Smooth muscle cell (in vitro differentiated cells): ENCODE data around the gene FXYD7. TPM values are rescaled to one million over a fixed set of nuclear protein-coding genes. Genes with fewer than 3 reads are reported as not detected.

Source experiments
- DNase-seq: peaks from one replicate; lab custom pipeline; 2025; ENCODE audit not compliant: unreplicated experiment; lab: John Stamatoyannopoulos, UW
- H2AFZ ChIP-seq: fragments of 200-600 bp; sonication (generic); 2 replicates; pipeline ENCODE4 v1.6.0; 2016; ENCODE audit warnings: antibody characterized with exemption, low read depth, mild to moderate bottlenecking
- H3F3A ChIP-seq: fragments of 200-600 bp; sonication (generic); 2 replicates; pipeline ENCODE4 v1.6.0; 2017; ENCODE audit warnings: antibody characterized with exemption, low read depth
- H3K27ac ChIP-seq: fragments of 200-600 bp; sonication (generic); 2 replicates; pipeline ENCODE4 v1.5.1; 2016; ENCODE audit warnings: low read depth, mild to moderate bottlenecking
- H3K27me3 ChIP-seq: fragments of 200-600 bp; sonication (generic); 2 replicates; pipeline ENCODE4 v1.6.1; 2016; ENCODE audit warnings: low read depth, mild to moderate bottlenecking
- H3K36me3 ChIP-seq: fragments of 200-600 bp; sonication (generic); 2 replicates; pipeline ENCODE4 v1.5.1; 2016; ENCODE audit warnings: low read depth
- H3K4me1 ChIP-seq: fragments of 200-600 bp; sonication (generic); 2 replicates; pipeline ENCODE4 v1.5.1; 2016; ENCODE audit warnings: low read depth
- H3K4me2 ChIP-seq: fragments of 200-600 bp; sonication (generic); 2 replicates; pipeline ENCODE4 v1.6.0; 2016; ENCODE audit warnings: mild to moderate bottlenecking
- H3K4me3 ChIP-seq: fragments of 200-600 bp; sonication (generic); 2 replicates; pipeline ENCODE4 v1.5.1; 2016; ENCODE audit warnings: mild to moderate bottlenecking
- H3K79me2 ChIP-seq: fragments of 200-600 bp; sonication (generic); 2 replicates; pipeline ENCODE4 v1.6.0; 2016; ENCODE audit warnings: low read depth, mild to moderate bottlenecking
- H3K9ac ChIP-seq: fragments of 200-600 bp; sonication (generic); 2 replicates; pipeline ENCODE4 v1.6.0; 2016; ENCODE audit warnings: low read depth
- H3K9me3 ChIP-seq: fragments of 200-600 bp; sonication (generic); replicated peaks from 2 replicates; pipeline ENCODE4 v1.5.1; 2016; ENCODE audit warnings: low read depth
- H4K20me1 ChIP-seq: fragments of 200-600 bp; sonication (generic); 2 replicates; pipeline ENCODE4 v1.6.0; 2016; ENCODE audit warnings: low read depth
- CTCF ChIP-seq: fragments of 200-600 bp; sonication (generic); IDR thresholded peaks from 2 replicates; pipeline ENCODE4 v1.5.1; 2017; ENCODE audit warnings: borderline replicate concordance, mild to moderate bottlenecking, antibody characterized with exemption; ENCODE audit not compliant: insufficient read depth, poor library complexity, severe bottlenecking
- WGBS: methylation state at CpG from one replicate; pipeline ENCODE4 v1.1.7; 2016; ENCODE audit warnings: low lambda C conversion rate; 5-methylcytosine and 5-hydroxymethylcytosine counted together
- polyA plus RNA-seq: library from polyadenylated mRNA; unstranded; fragments of >200 nt; fragmentation: Nextera tagmentation; extraction: Ambion mirVana; gene quantifications from 2 replicates; pipeline ENCODE4 v1.2.1, GENCODE V29; 2016
- total RNA-seq: library from RNA; depleted of rRNA; stranded (reverse); fragments of >200 nt; gene quantifications from 2 replicates; pipeline ENCODE4 v1.2.3, GENCODE V29; 2014

The FXYD7 gene
- total and polyA plus RNA-seq, 2 experiments from 2014 or later = not detected

- Histone ChIP-seq H3F3A (no peaks in the 10 kb centered on the region), H3K4me1 (no peaks in the 10 kb centered on the region), H3K27ac (no peak overlapping the region), H3K4me2 (no peak overlapping the region), H3K79me2 (no peaks in the 10 kb centered on the region), H3K27me3 (no peaks in the 10 kb centered on the region), H2AFZ (no peak overlapping the region), H4K20me1 (no peaks in the 10 kb centered on the region), H3K36me3 (peaks cover 37% of the 10 kb centered on the region), H3K9me3 (peaks cover 9% of the 10 kb centered on the region), H3K9ac (no peak overlapping the region), H3K4me3 (no peak overlapping the region)
- TF ChIP-seq CTCF = no peak
- 98% methylated on average over 5 of the region's 5 CpGs for WGBS
- no peak for DNase-seq
These were observed 24.4 kb downstream of the FXYD7 start for GRCh38 chr19:35167251-35168119.

- no peak overlapping the region for H2AFZ ChIP-seq
- H3F3A ChIP-seq = no peaks in the 10 kb centered on the region
- DNase-seq = no peak
- H3K9ac ChIP-seq = no peak overlapping the region
- no peaks in the 10 kb centered on the region for H3K4me1 ChIP-seq
- WGBS = 90% methylated on average over 3 of the region's 3 CpGs
- peaks cover 31% of the 10 kb centered on the region for H3K36me3 ChIP-seq
- H3K9me3 ChIP-seq = peaks cover 9% of the 10 kb centered on the region
- H4K20me1 ChIP-seq = no peaks in the 10 kb centered on the region
- no peak overlapping the region for H3K27ac ChIP-seq
- H3K4me2 ChIP-seq = no peak overlapping the region
- no peaks in the 10 kb centered on the region for H3K79me2 ChIP-seq
- no peak overlapping the region for H3K4me3 ChIP-seq
- H3K27me3 ChIP-seq = no peaks in the 10 kb centered on the region
- no peak for TF ChIP-seq CTCF
These were observed 25.1 kb downstream of the FXYD7 start for GRCh38 chr19:35168196-35168595.

GRCh38 chr19:35169221-35169995, 26.4 kb downstream of the FXYD7 start:
- peaks cover 6% of the 10 kb centered on the region for H3K9me3 ChIP-seq
- H3K27ac ChIP-seq = no peak overlapping the region
- H3K4me2 ChIP-seq = no peak overlapping the region
- H3K36me3 ChIP-seq = peaks cover 23% of the 10 kb centered on the region
- WGBS = 88% methylated on average over 18 of the region's 18 CpGs
- H3K79me2 ChIP-seq = no peaks in the 10 kb centered on the region
- no peaks in the 10 kb centered on the region for H3K27me3 ChIP-seq
- H4K20me1 ChIP-seq = no peaks in the 10 kb centered on the region
- no peak for TF ChIP-seq CTCF
- H3K4me3 ChIP-seq = no peak overlapping the region
- H2AFZ ChIP-seq = no peak overlapping the region
- DNase-seq = no peak
- H3F3A ChIP-seq = no peaks in the 10 kb centered on the region
- no peak overlapping the region for H3K9ac ChIP-seq
- H3K4me1 ChIP-seq = no peaks in the 10 kb centered on the region
